Embryonic facial prominence (tissue), 1 donor: ENCODE results near the gene NEDD9.

Experiments
- DNase-seq: peaks from one replicate; pipeline ENCODE4 v3.0.0-alpha.2; 2016; ENCODE audit errors: extremely low spot score

The NEDD9 gene

GRCh38 chr6:11181478-11182136 is 50.9 kb downstream of the NEDD9 start:
- no peak for DNase-seq

- no peak for DNase-seq
These were observed 52.9 kb downstream of the NEDD9 start for GRCh38 chr6:11179419-11180202.

GRCh38 chr6:11179088-11179418 is 53.4 kb downstream of the NEDD9 start:
- DNase-seq = no peak

GRCh38 chr6:11177271-11177670 is 55.2 kb downstream of the NEDD9 start:
- no peak for DNase-seq

GRCh38 chr6:11174242-11174611 is 58.2 kb downstream of the NEDD9 start:
- DNase-seq = no peak

- DNase-seq = no peak
These were observed 59.8 kb downstream of the NEDD9 start for GRCh38 chr6:11172501-11173327.

- DNase-seq = no peak
These were observed 60.5 kb downstream of the NEDD9 start for GRCh38 chr6:11171952-11172351.

- no peak for DNase-seq
These were observed 64.3 kb downstream of the NEDD9 start for GRCh38 chr6:11168091-11168635.

GRCh38 chr6:11166948-11167347 is 65.5 kb downstream of the NEDD9 start:
- DNase-seq = no peak

- DNase-seq = no peak
These were observed 67.5 kb downstream of the NEDD9 start for GRCh38 chr6:11164717-11165646.

GRCh38 chr6:11163932-11164331 is 68.5 kb downstream of the NEDD9 start:
- no peak for DNase-seq

GRCh38 chr6:11162262-11162661 is 70.2 kb downstream of the NEDD9 start:
- DNase-seq = no peak

- no peak for DNase-seq
These were observed 71.2 kb downstream of the NEDD9 start for GRCh38 chr6:11161031-11161956.

- DNase-seq = no peak
These were observed 72.3 kb downstream of the NEDD9 start for GRCh38 chr6:11160199-11160598.

- no peak for DNase-seq
These were observed 76.9 kb downstream of the NEDD9 start for GRCh38 chr6:11155589-11155988.

GRCh38 chr6:11153447-11153846 is 79.0 kb downstream of the NEDD9 start:
- no peak for DNase-seq

GRCh38 chr6:11152581-11152980 is 79.9 kb downstream of the NEDD9 start:
- DNase-seq = no peak

- no peak for DNase-seq
These were observed 81.0 kb downstream of the NEDD9 start for GRCh38 chr6:11151488-11151887.

- DNase-seq = no peak
These were observed 82.9 kb downstream of the NEDD9 start for GRCh38 chr6:11149551-11149950.

GRCh38 chr6:11146117-11146826 is 86.2 kb downstream of the NEDD9 start:
- no peak for DNase-seq
